Measurements from ENCODE around the gene CCL22.
A peak's percentile ranks its signal among the peaks of the same experiment; 100 is the strongest.

The CCL22 gene

GRCh38 chr16:57352636-57353047, 5.9 kb upstream of the CCL22 start:
- Histone ChIP-seq H3K9ac (ENCODE audit: low read length) (no peak overlapping the region), H3K36me3 (ENCODE audit: control insufficient read depth, insufficient read depth, low read length) (no peaks in the 10 kb centered on the region), H3K27me3 (ENCODE audit: control insufficient read depth, insufficient read depth, low read length) (no peaks in the 10 kb centered on the region), H3K4me3 (ENCODE audit: low read length) (no peak overlapping the region), H3K27ac (ENCODE audit: low read depth, low read length) (no peak overlapping the region), H3K4me1 (ENCODE audit: control insufficient read depth, insufficient read depth, low read length) (no peaks in the 10 kb centered on the region)

- H3K4me3 ChIP-seq (ENCODE audit: low read length), result no peak overlapping the region
- no peak overlapping the region for H3K27ac ChIP-seq (ENCODE audit: low read depth, low read length)
- H3K36me3 ChIP-seq (ENCODE audit: control insufficient read depth, insufficient read depth, low read length), result no peaks in the 10 kb centered on the region
- H3K4me1 ChIP-seq (ENCODE audit: control insufficient read depth, insufficient read depth, low read length), result no peaks in the 10 kb centered on the region
- no peak overlapping the region for H3K9ac ChIP-seq (ENCODE audit: low read length)
- no peaks in the 10 kb centered on the region for H3K27me3 ChIP-seq (ENCODE audit: control insufficient read depth, insufficient read depth, low read length)
Observed at GRCh38 chr16:57354311-57354710, 4.3 kb upstream of the CCL22 start.

GRCh38 chr16:57355898-57356414, 2.6 kb upstream of the CCL22 start:
- Histone ChIP-seq H3K4me3 (ENCODE audit: low read length) (no peak overlapping the region), H3K36me3 (ENCODE audit: control insufficient read depth, insufficient read depth, low read length) (no peaks in the 10 kb centered on the region), H3K4me1 (ENCODE audit: control insufficient read depth, insufficient read depth, low read length) (no peaks in the 10 kb centered on the region), H3K27ac (ENCODE audit: low read depth, low read length) (no peak overlapping the region), H3K9ac (ENCODE audit: low read length) (no peak overlapping the region), H3K27me3 (ENCODE audit: control insufficient read depth, insufficient read depth, low read length) (no peaks in the 10 kb centered on the region)

- Histone ChIP-seq H3K9ac (ENCODE audit: low read length) (no peak overlapping the region), H3K4me1 (ENCODE audit: control insufficient read depth, insufficient read depth, low read length) (no peaks in the 10 kb centered on the region), H3K27ac (ENCODE audit: low read depth, low read length) (no peak overlapping the region), H3K36me3 (ENCODE audit: control insufficient read depth, insufficient read depth, low read length) (no peaks in the 10 kb centered on the region), H3K27me3 (ENCODE audit: control insufficient read depth, insufficient read depth, low read length) (no peaks in the 10 kb centered on the region), H3K4me3 (ENCODE audit: low read length) (no peak overlapping the region)
Observed at GRCh38 chr16:57356547-57356946, 2.0 kb upstream of the CCL22 start.

- Histone ChIP-seq H3K36me3 (ENCODE audit: control insufficient read depth, insufficient read depth, low read length) (no peaks in the 10 kb centered on the region), H3K27me3 (ENCODE audit: control insufficient read depth, insufficient read depth, low read length) (no peaks in the 10 kb centered on the region), H3K4me1 (ENCODE audit: control insufficient read depth, insufficient read depth, low read length) (no peaks in the 10 kb centered on the region), H3K4me3 (ENCODE audit: low read length) (no peak overlapping the region), H3K9ac (ENCODE audit: low read length) (no peak overlapping the region), H3K27ac (ENCODE audit: low read depth, low read length) (no peak overlapping the region)
Observed at GRCh38 chr16:57357330-57358085, 1.1 kb upstream of the CCL22 start.

- Histone ChIP-seq H3K9ac (ENCODE audit: low read length) (no peak overlapping the region), H3K27me3 (ENCODE audit: control insufficient read depth, insufficient read depth, low read length) (no peaks in the 10 kb centered on the region), H3K4me1 (ENCODE audit: control insufficient read depth, insufficient read depth, low read length) (no peaks in the 10 kb centered on the region), H3K27ac (ENCODE audit: low read depth, low read length) (no peak overlapping the region), H3K36me3 (ENCODE audit: control insufficient read depth, insufficient read depth, low read length) (no peaks in the 10 kb centered on the region), H3K4me3 (ENCODE audit: low read length) (no peak overlapping the region)
Observed at GRCh38 chr16:57358086-57358420, 530 bp upstream of the CCL22 start.

- Histone ChIP-seq H3K27me3 (ENCODE audit: control insufficient read depth, insufficient read depth, low read length) (no peaks in the 10 kb centered on the region), H3K4me3 (ENCODE audit: low read length) (no peak overlapping the region), H3K36me3 (ENCODE audit: control insufficient read depth, insufficient read depth, low read length) (no peaks in the 10 kb centered on the region), H3K9ac (ENCODE audit: low read length) (no peak overlapping the region), H3K27ac (ENCODE audit: low read depth, low read length) (no peak overlapping the region), H3K4me1 (ENCODE audit: control insufficient read depth, insufficient read depth, low read length) (no peaks in the 10 kb centered on the region)
Observed at GRCh38 chr16:57360321-57360935, 1.8 kb downstream of the CCL22 start.

GRCh38 chr16:57361404-57361803, 2.8 kb downstream of the CCL22 start:
- Histone ChIP-seq H3K36me3 (ENCODE audit: control insufficient read depth, insufficient read depth, low read length) (no peaks in the 10 kb centered on the region), H3K27me3 (ENCODE audit: control insufficient read depth, insufficient read depth, low read length) (no peaks in the 10 kb centered on the region), H3K9ac (ENCODE audit: low read length) (no peak overlapping the region), H3K27ac (ENCODE audit: low read depth, low read length) (no peak overlapping the region), H3K4me3 (ENCODE audit: low read length) (no peak overlapping the region), H3K4me1 (ENCODE audit: control insufficient read depth, insufficient read depth, low read length) (no peaks in the 10 kb centered on the region)

- Histone ChIP-seq H3K9ac (ENCODE audit: low read length) (no peak overlapping the region), H3K27ac (ENCODE audit: low read depth, low read length) (no peak overlapping the region), H3K4me1 (ENCODE audit: control insufficient read depth, insufficient read depth, low read length) (no peaks in the 10 kb centered on the region), H3K36me3 (ENCODE audit: control insufficient read depth, insufficient read depth, low read length) (no peaks in the 10 kb centered on the region), H3K27me3 (ENCODE audit: control insufficient read depth, insufficient read depth, low read length) (no peaks in the 10 kb centered on the region), H3K4me3 (ENCODE audit: low read length) (no peak overlapping the region)
Observed at GRCh38 chr16:57364143-57364542, 5.6 kb downstream of the CCL22 start.

GRCh38 chr16:57366544-57367040, 8.0 kb downstream of the CCL22 start:
- Histone ChIP-seq H3K27me3 (ENCODE audit: control insufficient read depth, insufficient read depth, low read length) (no peaks in the 10 kb centered on the region), H3K4me1 (ENCODE audit: control insufficient read depth, insufficient read depth, low read length) (no peaks in the 10 kb centered on the region), H3K27ac (ENCODE audit: low read depth, low read length) (no peak overlapping the region), H3K36me3 (ENCODE audit: control insufficient read depth, insufficient read depth, low read length) (no peaks in the 10 kb centered on the region), H3K9ac (ENCODE audit: low read length) (no peak overlapping the region), H3K4me3 (ENCODE audit: low read length) (no peak overlapping the region)

GRCh38 chr16:57367116-57367752, 8.7 kb downstream of the CCL22 start:
- no peak overlapping the region for H3K27ac ChIP-seq (ENCODE audit: low read depth, low read length)

GRCh38 chr16:57371494-57372371, 13.2 kb downstream of the CCL22 start:
- H3K4me3 ChIP-seq (ENCODE audit: low read length), result peak overlapping the region; percentile 56
- H3K27ac ChIP-seq (ENCODE audit: low read depth, low read length), result peak overlapping the region; percentile 57
- peak overlapping the region; percentile 17 for H3K9ac ChIP-seq (ENCODE audit: low read length)
- H3K4me1 ChIP-seq (ENCODE audit: control insufficient read depth, insufficient read depth, low read length), result peaks cover 2% of the 10 kb centered on the region
- no peaks in the 10 kb centered on the region for H3K27me3 ChIP-seq (ENCODE audit: control insufficient read depth, insufficient read depth, low read length)
- no peaks in the 10 kb centered on the region for H3K36me3 ChIP-seq (ENCODE audit: control insufficient read depth, insufficient read depth, low read length)

More at GRCh38 chr16:57367116-57367752, 8.7 kb downstream of the CCL22 start:
- Histone ChIP-seq H3K36me3 (ENCODE audit: control insufficient read depth, insufficient read depth, low read length) (no peaks in the 10 kb centered on the region), H3K9ac (ENCODE audit: low read length) (no peak overlapping the region), H3K27me3 (ENCODE audit: control insufficient read depth, insufficient read depth, low read length) (no peaks in the 10 kb centered on the region), H3K4me1 (ENCODE audit: control insufficient read depth, insufficient read depth, low read length) (peaks cover 2% of the 10 kb centered on the region), H3K4me3 (ENCODE audit: low read length) (no peak overlapping the region)
